Measurements from ENCODE around the gene UBXN11.

UBXN11 gene

GRCh38 chr1:26286064-26286416 lies 20.4 kb downstream of the UBXN11 start:
- H3K27me3 ChIP-seq (ENCODE audit: control insufficient read depth in 1 of 2, insufficient read depth in 1 of 2, low read length in 2 of 2): no peaks in the 10 kb centered on the region
- no peak overlapping the region for H2BK120ac ChIP-seq (ENCODE audit: low read depth, low read length)
- no peak overlapping the region for H3K4me2 ChIP-seq (ENCODE audit: low read length, poor library complexity, severe bottlenecking)
- no peak overlapping the region for H2BK15ac ChIP-seq (ENCODE audit: low read depth, poor library complexity, severe bottlenecking)
- H4K91ac ChIP-seq (ENCODE audit: low read length): no peak overlapping the region
- no peak overlapping the region for H3K18ac ChIP-seq (ENCODE audit: low read depth in 1 of 2, low read length in 2 of 2)
- no peak overlapping the region for H2AK5ac ChIP-seq (ENCODE audit: low read length, severe bottlenecking)
- H2AFZ ChIP-seq (ENCODE audit: low read depth, low read length): no peak overlapping the region
- H2BK12ac ChIP-seq (ENCODE audit: low read length in 2 of 2): no peak overlapping the region
- no peak overlapping the region for H2BK5ac ChIP-seq (ENCODE audit: low read depth, low read length, poor library complexity, severe bottlenecking)
- DNase-seq: no peak
- 62% methylated on average over 2 of the region's 2 CpGs for WGBS
- no peak overlapping the region for H3K23ac ChIP-seq (ENCODE audit: low read length in 2 of 2)
- no peak overlapping the region for H3K4ac ChIP-seq (ENCODE audit: low read depth in 1 of 2, low read length in 2 of 2)
- no peak overlapping the region for H4K8ac ChIP-seq (ENCODE audit: low read length)
- H3K27ac ChIP-seq (ENCODE audit: low read length, poor library complexity, severe bottlenecking): no peak overlapping the region
- H3K14ac ChIP-seq (ENCODE audit: low read length in 2 of 2): no peak overlapping the region
- H3K79me1 ChIP-seq (replicated peaks; ENCODE audit: low read length, poor library complexity, severe bottlenecking): peaks cover 15% of the 10 kb centered on the region
- H3K4me3 ChIP-seq (ENCODE audit: insufficient read depth in 1 of 2, low read depth in 1 of 2, low read length in 2 of 2): no peak overlapping the region
- no peaks in the 10 kb centered on the region for H3K9me3 ChIP-seq (ENCODE audit: control insufficient read depth, low read length)
- H3K9ac ChIP-seq (ENCODE audit: low read length): no peak overlapping the region
- H3K36me3 ChIP-seq (ENCODE audit: control insufficient read depth in 1 of 2, insufficient read depth in 2 of 2, low read depth in 1 of 2, low read length in 2 of 2): peaks cover 22 to 29% of the 10 kb centered on the region in 2 experiments
- H3K4me1 ChIP-seq (ENCODE audit: control insufficient read depth, insufficient read depth, low read depth, low read length): peaks cover 74% of the 10 kb centered on the region

- Histone ChIP-seq H3K27ac (ENCODE audit: low read length, poor library complexity, severe bottlenecking) (no peak overlapping the region), H3K9ac (ENCODE audit: low read length) (peak overlapping the region; percentile 75), H2BK5ac (ENCODE audit: low read depth, low read length, poor library complexity, severe bottlenecking) (no peak overlapping the region), H3K18ac (ENCODE audit: low read depth in 1 of 2, low read length in 2 of 2) (peak overlapping the region in 1 of 2 experiments; percentile 74), H4K91ac (ENCODE audit: low read length) (peak overlapping the region; percentile 52), H2AFZ (ENCODE audit: low read depth, low read length) (no peak overlapping the region), H3K79me1 (replicated peaks; ENCODE audit: low read length, poor library complexity, severe bottlenecking) (peaks cover 15% of the 10 kb centered on the region), H2BK12ac (ENCODE audit: low read length in 2 of 2) (peak overlapping the region in 1 of 2 experiments; percentile 80), H3K23ac (ENCODE audit: low read length in 2 of 2) (no peak overlapping the region), H3K4me1 (ENCODE audit: control insufficient read depth, insufficient read depth, low read depth, low read length) (peaks cover 74% of the 10 kb centered on the region), H2BK120ac (ENCODE audit: low read depth, low read length) (no peak overlapping the region), H3K4me3 (ENCODE audit: insufficient read depth in 1 of 2, low read depth in 1 of 2, low read length in 2 of 2) (no peak overlapping the region), H2AK5ac (ENCODE audit: low read length, severe bottlenecking) (peak overlapping the region; percentile 25), H4K8ac (ENCODE audit: low read length) (no peak overlapping the region), H3K27me3 (ENCODE audit: control insufficient read depth in 1 of 2, insufficient read depth in 1 of 2, low read length in 2 of 2) (no peaks in the 10 kb centered on the region), H3K4ac (ENCODE audit: low read depth in 1 of 2, low read length in 2 of 2) (no peak overlapping the region), H3K14ac (ENCODE audit: low read length in 2 of 2) (no peak overlapping the region), H2BK15ac (ENCODE audit: low read depth, poor library complexity, severe bottlenecking) (peak overlapping the region; percentile 50), H3K4me2 (ENCODE audit: low read length, poor library complexity, severe bottlenecking) (no peak overlapping the region), H3K9me3 (ENCODE audit: control insufficient read depth, low read length) (no peaks in the 10 kb centered on the region), H3K36me3 (ENCODE audit: control insufficient read depth in 1 of 2, insufficient read depth in 2 of 2, low read depth in 1 of 2, low read length in 2 of 2) (peaks cover 24 to 29% of the 10 kb centered on the region in 2 experiments)
- DNase-seq: no peak
- 82% methylated on average over 18 of the region's 19 CpGs for WGBS
Observed at GRCh38 chr1:26285366-26286063, 20.9 kb downstream of the UBXN11 start.

GRCh38 chr1:26284597-26285347 lies 21.7 kb downstream of the UBXN11 start:
- H3K27me3 ChIP-seq (ENCODE audit: control insufficient read depth in 1 of 2, insufficient read depth in 1 of 2, low read length in 2 of 2): no peaks in the 10 kb centered on the region
- H2BK15ac ChIP-seq (ENCODE audit: low read depth, poor library complexity, severe bottlenecking): no peak overlapping the region
- H2BK120ac ChIP-seq (ENCODE audit: low read depth, low read length): no peak overlapping the region
- peak overlapping the region; percentile 25 for H2AK5ac ChIP-seq (ENCODE audit: low read length, severe bottlenecking)
- H3K4me1 ChIP-seq (ENCODE audit: control insufficient read depth, insufficient read depth, low read depth, low read length): peaks cover 68% of the 10 kb centered on the region
- no peak overlapping the region for H2BK5ac ChIP-seq (ENCODE audit: low read depth, low read length, poor library complexity, severe bottlenecking)
- peaks cover 24 to 29% of the 10 kb centered on the region in 2 experiments for H3K36me3 ChIP-seq (ENCODE audit: control insufficient read depth in 1 of 2, insufficient read depth in 2 of 2, low read depth in 1 of 2, low read length in 2 of 2)
- H3K4me2 ChIP-seq (ENCODE audit: low read length, poor library complexity, severe bottlenecking): no peak overlapping the region
- H3K27ac ChIP-seq (ENCODE audit: low read length, poor library complexity, severe bottlenecking): peak overlapping the region; percentile 28
- H3K79me1 ChIP-seq (replicated peaks; ENCODE audit: low read length, poor library complexity, severe bottlenecking): peaks cover 14% of the 10 kb centered on the region
- no peak overlapping the region for H3K4me3 ChIP-seq (ENCODE audit: insufficient read depth in 1 of 2, low read depth in 1 of 2, low read length in 2 of 2)
- H4K8ac ChIP-seq (ENCODE audit: low read length): peak overlapping the region; percentile 59
- H3K23ac ChIP-seq (ENCODE audit: low read length in 2 of 2): peak overlapping the region in 1 of 2 experiments; percentile 41
- peak; percentile 96 for DNase-seq
- H3K14ac ChIP-seq (ENCODE audit: low read length in 2 of 2): peak overlapping the region in 1 of 2 experiments; percentile 61
- H3K9me3 ChIP-seq (ENCODE audit: control insufficient read depth, low read length): no peaks in the 10 kb centered on the region
- H3K18ac ChIP-seq (ENCODE audit: low read depth in 1 of 2, low read length in 2 of 2): peak overlapping the region; percentile 60 to 74
- H2AFZ ChIP-seq (ENCODE audit: low read depth, low read length): no peak overlapping the region
- peak overlapping the region in 1 of 2 experiments; percentile 80 for H2BK12ac ChIP-seq (ENCODE audit: low read length in 2 of 2)
- peak overlapping the region; percentile 79 for H4K91ac ChIP-seq (ENCODE audit: low read length)
- H3K9ac ChIP-seq (ENCODE audit: low read length): peak overlapping the region; percentile 75
- whole genome bisulfite sequencing: 18% methylated on average over 20 of the region's 22 CpGs
- H3K4ac ChIP-seq (ENCODE audit: low read depth in 1 of 2, low read length in 2 of 2): no peak overlapping the region

Measured in mesenchymal stem cell (in vitro differentiated cells and primary cell).